Measurements from ENCODE around the gene LAMA4.

LAMA4 gene

DNA sequence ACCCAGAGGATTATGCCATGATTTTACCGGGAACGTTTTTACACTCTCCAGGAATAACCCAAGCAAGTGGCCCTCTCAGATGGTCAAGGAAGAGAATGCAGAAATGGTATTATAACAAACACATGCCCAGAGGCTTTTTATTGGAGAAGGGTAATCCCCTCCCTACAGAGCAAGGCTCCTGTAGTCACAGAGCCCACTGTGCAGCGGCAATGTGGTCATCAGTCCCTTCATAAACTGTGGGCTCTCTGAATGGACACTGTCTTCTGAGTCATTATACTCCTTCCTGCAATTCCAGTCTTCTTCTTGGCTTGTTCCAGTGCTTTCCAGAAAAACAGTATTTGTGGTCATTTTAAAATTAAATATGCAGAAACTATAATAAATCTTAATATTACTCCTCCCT, 74.7 kb downstream of the LAMA4 start:
- DNase-seq = no peak

DNA sequence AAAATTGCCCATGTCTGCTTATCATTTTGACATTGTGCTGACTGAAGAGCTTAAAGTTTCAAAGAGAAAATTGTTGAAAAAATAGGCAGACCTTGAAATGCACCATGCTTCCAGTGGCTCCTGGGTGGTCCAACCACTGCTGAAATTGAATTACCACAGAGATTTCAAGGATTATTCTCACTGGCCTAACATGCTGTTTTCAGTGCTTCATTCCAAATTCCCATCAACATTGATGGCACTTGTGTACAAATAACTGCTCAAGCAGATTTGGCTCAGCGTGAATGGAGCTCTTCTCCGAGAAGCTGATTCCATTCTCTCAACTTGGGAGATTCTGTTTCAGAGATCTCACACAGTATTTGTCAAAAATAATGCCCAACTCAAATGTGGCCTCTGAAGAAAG, 75.5 kb downstream of the LAMA4 start:
- no peak for DNase-seq

DNA sequence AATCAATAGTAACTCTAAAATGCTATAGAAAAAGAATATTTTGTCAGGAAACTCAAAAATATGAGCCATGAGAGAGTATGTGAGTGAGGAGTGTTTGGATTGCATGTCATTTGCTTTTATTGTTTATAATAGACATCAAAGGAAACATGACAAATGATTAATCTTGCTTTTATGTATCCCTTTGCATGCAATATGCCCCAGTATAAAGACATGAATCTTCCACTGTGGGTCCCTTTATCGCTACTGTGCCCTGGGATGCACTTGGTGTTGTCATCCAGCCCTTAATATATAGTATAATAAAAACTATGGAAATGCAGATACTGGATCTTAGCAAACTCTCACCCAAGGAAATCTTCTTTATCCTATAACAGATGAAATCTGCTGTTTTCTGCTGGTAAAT, 77.3 kb downstream of the LAMA4 start:
- no peak for DNase-seq

DNA sequence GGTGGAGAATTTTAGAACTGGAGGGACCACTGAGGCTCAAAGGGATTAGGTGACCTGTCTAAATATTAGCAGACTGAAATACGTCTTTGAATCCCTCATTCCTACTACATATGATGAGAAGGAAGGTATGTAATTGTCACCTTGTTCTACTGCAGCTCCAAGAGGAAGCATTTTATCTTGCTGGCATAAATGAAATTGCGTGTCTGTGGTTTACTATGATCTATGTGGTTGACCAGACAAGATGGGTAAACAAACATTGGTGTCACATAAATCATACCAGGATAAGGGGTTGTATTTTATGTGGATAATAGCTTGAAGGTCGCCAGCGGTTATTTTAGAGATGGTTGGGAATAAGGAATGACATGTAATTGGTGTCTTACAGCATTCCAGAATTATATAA, 78.2 kb downstream of the LAMA4 start:
- DNase-seq = no peak

DNA sequence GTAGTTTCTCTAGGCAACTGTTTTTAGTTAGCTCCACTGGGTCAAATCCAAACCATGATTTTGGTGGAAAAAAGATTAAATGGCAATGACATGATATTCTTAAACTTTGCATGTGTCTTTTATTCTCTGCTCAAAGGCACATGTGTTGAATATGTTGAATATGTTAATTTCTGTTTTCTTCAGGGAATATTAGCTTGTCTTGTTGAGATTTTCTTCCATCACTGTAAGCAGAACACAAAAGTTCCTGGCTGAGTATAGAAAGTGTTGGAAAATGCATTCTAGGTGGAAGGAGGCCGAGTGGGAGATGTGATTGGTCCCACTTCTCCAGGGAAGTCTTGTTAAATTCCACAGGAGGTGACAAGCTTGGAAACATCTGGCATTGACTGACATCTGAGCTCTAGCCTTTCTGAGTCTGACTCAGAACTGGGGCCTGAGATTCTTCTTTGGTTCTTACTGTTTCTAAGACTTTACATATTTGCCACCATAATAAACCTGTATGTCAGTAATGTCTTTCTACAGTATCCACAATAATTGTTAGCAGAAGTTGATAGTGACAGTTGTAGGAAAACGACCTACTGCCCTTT, 81.1 kb downstream of the LAMA4 start:
- no peak for DNase-seq

DNA sequence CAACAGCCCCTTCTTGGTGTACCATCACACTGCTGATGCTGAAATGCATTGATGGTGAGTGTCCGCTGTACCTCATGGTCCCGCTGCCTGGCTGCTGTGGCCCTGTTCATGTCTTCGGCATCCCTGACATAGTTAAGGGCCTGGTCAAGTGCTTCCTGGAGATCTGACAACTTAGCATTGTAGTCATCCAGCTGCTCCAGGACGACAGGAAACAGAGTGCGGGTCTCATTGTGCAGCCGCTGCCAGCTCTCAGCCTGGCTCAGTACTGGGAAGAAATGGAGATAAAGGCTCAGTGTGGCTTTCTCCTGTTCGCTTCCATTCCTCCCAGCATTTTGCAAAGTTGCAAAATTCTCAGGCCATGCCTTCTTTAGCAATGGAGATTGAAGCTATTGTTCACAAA, 81.8 kb downstream of the LAMA4 start:
- DNase-seq = no peak

DNA sequence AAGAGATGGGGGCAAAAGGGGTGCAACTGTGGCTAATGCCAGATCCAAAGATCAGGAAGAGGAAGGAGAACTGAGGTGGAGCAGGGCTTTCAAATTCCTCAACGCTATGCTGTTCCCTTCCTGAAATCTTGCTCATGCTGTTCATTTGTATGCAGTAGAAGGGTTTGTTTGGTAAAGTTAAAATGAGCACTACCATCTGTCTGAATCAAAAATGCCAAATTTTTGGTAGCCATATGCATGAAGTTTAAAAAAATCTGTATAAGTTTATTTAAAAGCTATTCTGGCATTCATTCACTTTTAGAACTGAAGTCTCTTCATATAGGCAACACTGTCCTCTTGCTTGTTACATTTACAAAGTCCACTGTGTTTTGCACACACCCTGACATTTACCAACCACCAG, 84.8 kb downstream of the LAMA4 start:
- no peak for DNase-seq

DNA sequence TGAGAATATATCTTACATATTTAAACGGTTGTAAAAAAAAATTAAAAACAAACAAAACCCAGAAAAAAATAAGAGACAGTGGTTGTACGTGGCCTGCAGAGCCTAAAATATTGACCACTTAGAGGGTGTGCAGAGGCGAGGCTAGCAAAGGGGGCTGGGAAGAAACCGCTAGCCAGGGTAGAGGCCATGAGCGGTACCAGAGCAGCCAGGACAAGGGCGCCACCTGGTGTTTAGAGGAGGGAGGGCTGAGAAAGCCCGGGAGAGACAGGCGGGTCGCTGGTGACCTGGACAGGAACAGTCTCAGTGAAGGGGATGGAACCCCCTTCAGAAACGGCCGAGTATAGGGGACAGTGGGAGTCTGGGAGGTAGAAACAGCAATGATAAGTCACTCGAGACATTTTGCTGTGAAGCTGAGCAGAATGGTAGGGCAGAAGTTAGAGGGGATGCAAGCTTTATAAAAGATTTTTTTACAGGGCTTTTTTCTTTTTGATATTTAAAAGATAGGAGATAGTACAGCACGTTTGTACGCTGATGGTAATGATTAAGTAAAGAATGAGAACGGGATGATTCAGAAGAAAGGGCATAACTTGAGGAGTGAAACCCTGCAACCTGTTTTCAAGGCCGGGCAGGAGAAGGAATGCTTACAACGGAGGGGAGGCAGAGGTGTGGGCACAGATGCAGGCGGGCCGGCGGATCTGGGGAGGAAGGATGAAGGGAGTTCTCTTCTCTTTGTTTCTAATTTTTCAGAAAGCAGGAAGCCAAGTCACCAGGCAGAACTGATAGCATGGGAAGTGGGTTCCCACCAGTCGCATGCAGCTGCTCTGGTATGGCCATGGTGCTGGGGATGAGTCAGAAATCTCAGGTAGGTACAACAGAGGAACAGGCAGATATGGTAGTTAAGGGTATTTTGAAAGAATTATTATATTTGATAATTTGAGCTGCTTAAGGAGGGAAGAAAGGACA, 90.8 kb downstream of the LAMA4 start:
- no peak for DNase-seq

DNA sequence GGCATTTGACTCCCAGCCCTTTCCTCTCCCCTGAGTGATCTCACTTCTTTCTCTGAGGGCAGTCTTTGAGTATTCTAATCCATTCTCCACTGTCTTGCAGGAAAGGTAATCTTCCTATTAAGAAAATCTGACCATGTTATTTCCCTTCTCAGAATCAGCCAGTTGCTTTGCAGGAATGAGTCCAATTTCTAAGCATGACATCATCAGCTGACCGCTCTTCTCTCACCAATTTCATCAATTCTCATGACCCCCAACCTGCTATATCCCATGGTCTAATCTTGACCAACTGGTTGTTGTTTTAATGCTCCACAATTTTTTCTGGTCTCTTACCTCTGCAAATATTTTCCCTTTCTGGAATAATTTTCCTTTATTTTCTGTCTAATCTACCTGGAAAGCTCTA, 93.6 kb downstream of the LAMA4 start:
- DNase-seq = no peak

DNA sequence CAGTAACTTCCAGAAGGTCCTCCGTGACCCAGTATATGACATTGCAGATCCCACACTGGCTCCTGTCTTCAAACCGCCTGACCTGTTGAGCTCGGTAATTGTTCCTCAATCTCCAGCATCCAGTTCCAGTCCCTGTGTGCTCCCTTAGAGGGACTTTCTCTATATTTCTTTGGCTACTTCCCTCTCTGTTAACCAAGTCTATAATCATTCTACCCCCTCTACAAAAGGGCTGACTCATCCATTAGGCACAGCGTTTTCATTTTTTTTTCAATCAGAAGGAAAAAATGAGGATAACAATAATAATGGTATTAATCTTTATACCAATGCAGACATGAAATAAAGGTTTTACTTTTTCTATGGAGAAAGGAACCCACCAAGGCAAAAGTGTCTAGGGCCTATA, 97.7 kb downstream of the LAMA4 start:
- no peak for DNase-seq

DNA sequence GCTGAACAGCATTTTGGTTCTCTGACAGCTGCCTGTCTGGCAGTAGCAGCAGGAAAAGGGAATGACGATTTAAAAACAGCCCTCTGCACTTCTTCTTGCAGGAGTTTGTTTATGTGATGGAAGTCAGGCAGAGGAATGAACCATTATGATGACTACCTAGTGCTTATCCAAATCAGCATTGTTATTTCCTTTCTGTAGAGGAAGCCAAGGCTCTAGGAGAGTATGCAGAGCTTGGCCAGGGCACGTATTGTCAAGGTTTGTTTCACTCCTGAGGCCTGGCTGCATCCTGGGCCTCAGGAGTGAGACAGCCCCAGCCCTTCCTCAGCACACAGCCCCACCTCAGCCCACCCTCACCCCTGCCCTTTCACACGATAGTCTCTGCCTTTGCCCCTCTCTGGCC, 98.5 kb downstream of the LAMA4 start:
- DNase-seq = no peak

DNA sequence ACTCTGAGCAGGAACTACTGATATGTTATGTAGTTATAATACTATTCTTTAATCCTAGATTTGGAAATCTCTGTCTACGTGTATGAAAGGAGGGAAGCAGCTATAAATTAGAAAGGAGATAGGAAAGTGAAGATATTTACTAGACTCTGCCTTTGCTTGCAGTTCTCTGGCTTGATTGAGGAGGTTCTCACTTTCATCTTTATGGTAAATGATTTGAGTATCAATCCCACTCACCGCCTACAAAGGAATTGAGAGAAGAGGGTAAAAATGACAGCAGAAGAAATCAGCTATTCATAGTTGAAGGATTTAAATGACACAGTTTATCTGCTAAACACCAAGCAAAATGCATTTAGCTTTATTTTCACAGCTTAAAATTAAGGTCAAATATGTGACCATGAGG, 99.7 kb downstream of the LAMA4 start:
- no peak for DNase-seq

DNA sequence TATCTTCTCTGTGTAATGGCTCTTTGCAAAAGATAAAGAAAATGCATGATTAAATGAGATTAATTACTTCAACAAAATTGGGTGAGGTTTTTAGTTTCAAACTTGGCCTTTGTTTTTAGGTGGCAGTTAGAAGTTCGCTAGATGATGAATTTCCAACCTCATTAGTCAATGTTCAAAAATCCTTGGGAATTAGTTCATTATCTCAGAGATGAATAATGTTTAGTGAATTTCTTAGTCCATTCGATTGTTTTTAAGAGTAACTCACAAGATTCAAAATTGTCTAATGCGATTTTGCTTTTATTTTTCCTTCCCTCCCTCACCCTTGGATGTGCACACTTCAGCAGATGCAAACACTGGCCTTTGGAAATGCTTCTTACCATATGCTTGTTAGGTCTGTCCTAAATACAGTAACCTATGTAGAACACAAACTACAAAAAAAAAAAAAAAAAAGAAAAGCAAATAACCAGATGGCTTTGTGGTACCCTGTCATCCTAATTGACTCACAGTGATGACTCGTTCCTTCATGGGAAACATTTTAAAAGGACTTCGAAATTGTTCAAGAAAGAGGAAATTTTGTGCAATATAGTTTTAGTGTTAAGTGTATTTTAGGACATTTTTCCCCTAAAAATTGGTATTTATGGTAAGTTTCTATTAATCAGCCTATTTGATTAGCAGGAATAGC, 100.3 kb downstream of the LAMA4 start:
- no peak for DNase-seq

DNA sequence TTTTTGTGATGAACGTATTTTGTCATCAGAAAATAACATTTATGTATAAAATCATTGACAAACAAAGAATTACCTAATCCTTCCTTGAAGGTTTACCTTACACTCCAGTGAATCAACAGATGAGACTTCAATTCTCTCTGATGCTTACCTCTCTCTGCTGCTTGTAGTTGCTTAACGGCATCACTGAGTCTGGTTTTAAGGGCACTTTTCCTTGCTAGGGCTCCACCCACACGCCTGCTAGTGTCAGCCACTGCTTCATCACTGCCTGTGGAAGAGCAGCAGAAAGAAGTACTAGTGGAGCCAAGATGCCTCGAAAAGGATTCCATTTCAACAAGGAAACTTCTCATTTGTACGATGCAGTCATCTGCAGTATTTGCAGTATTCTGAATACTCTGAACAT, 104.0 kb downstream of the LAMA4 start:
- DNase-seq = no peak

DNA sequence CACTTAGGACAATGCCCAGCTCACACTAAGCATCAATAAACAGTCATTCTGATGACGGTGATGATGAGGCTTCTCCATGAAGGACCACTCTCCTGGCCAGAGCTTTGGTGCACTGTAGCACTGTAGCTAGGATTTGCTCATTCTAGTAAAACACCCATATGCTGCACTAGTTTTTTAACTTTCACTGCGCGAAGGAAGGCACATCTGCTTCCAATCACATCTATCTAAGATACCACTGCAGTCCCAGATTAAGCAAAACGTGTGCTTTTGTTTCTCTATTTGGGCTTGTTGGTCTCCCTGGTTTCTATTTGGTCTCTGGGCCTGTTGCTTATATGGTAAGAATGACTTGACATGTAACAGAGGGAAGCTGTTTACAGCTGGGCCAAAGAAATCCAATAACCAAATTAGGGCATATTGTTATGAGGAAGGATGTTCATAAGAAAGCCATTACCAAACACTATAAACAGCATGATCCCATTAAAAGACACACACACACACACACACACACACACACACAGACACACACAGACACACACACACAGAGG, 104.6 kb downstream of the LAMA4 start:
- no peak for DNase-seq

DNA sequence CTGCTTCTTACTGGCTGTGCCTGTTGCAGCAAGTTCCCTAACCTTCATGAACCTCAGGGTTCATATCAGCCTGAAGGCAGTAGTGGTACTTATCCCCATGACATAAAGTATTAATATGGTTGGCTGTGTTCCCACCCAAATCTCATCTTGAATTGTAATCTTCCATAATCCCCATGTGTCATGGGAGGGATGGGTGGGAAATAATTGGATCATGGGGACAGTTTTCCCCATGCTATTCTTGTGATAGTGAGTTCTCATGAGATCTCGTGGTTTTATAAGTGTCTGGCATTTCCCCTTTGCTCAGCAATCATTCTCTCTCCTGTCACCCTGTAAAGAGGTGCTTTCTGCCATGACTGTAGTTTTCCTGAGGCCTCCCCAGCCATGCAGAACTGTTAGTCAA, 105.1 kb downstream of the LAMA4 start:
- no peak for DNase-seq

DNA sequence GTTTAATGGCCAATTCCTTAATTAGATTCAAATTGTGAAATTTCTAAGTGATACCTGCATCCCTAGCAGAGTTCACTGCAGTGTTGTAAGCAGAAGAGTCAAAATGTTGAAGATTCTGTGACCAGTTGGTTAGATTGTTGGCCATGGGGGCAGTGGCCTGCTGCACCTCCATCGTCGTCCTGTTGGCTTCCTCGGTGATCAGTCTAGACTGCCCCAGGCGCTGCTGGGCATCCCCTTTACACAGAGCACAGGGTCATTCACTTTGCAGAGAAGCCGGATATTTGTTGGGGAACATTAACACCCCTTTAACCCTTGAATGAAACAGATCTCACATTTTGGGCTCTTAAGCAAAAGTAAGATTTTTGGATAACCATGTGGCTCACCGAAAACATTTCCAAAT, 106.3 kb downstream of the LAMA4 start:
- DNase-seq = no peak

DNA sequence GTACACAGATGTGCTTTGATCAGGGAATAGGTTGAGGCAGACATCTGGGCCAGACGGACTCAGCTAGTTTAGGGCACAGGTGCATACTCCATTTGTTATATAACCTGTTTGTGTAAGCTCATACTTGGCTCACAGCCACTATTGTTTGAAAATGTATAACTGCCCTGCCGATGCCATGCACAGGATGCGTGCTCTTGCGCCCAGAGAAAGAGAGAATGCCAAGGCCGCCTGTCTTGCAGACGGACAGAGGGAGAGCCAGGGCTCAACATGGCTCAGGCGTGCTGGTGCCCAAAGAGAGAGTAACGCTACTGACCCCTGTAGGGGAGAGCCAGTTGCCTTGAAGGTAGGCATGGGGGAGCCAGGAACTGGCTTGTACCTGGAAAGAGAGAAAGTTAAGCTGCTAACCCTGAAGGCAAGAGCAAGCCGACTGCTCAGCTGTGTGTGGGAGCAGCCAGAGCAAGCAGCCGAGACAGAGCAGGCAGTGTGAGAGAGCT, 109.2 kb downstream of the LAMA4 start:
- no peak for DNase-seq

DNA sequence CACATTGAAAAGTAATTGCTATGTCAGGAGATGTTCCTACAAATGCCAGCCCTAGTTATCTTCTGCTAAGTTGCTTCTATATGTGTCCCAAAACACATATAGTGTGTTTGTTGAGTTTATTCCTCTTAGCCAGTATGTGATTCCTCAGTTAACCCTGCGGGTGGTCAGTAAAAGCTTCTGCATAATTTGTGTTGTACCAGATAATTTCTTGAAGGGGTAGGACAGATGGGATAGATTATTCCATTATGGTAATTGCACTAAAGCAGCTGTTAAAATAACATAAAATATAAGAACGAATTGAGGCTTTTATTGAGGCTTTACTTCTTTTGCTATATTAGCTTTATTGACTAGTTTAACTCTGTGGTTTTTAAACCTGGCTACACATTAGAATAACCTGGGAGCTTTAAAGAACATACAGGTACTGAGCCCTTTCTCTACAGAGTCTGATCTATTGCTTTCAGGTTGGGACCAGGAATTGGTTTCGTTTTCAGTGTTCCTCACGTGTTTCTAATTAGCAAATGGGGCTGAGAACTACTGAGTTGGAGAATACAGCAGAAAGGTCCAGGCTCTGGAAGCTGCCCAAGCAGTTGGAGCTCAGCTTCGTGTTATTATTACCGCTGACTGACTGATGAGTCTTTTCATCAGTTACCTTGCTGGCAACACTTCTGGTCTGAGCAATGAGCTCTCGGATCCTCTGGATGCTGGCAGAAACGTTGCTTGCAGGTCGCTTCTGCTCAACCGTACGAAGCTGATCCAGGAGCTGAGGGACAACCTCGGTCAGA, 110.0 kb downstream of the LAMA4 start:
- no peak for DNase-seq

DNA sequence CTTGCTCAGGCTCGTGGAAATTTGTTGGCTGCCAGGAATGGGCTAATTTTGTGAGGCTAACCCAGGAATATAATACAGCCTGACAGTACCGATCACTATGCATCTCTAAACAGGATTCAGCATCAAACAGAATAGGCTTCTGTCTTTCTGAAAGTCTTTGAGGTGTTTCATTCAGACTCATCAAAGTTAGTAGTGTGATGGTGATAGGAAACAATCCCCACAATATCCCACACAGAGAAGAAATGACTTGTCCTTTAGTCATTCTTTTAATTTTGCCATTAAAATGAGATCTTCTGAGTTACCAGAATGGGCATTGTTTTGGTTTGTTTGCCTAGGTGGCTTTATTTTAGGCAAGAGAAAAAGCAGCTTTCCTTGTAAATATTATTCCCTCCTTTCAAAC, 112.7 kb downstream of the LAMA4 start:
- DNase-seq = no peak

DNA sequence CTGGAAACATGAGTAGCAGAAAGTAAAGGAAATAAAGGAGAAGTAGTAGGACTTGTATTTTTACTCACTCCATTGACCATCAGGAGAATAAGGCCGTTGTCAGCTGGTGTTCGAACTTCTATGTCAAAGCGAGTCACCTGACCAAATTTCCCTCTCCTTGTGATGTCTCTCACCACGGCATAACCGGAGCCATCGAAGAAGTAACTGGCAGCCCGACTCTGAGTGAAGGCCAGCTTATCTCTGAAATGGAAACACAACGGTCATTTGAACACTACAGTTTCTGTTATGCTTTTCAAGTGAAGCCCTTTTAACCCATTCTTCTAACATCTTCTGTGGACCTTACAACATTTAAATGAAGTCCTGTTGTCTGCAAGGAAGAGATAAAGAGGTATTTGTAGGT, 115.3 kb downstream of the LAMA4 start:
- no peak for DNase-seq

DNA sequence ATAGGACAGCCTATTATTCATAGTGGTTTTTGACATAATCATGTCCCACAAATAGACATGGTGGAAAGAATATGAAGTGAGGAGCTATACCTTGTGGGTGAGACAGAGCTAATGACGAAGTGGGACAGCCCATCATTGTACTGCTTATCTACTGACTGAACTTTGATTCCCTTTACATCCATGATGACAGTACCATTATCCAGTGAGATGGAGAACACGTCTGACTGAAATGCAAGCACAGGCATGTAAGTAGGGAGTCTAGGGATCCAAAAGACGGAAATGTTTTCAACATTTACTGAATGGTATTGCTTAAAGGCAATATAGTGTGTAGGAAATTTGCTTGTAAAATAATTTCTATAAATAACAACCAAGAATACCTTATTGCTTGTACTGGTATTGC, 123.5 kb downstream of the LAMA4 start:
- no peak for DNase-seq

DNA sequence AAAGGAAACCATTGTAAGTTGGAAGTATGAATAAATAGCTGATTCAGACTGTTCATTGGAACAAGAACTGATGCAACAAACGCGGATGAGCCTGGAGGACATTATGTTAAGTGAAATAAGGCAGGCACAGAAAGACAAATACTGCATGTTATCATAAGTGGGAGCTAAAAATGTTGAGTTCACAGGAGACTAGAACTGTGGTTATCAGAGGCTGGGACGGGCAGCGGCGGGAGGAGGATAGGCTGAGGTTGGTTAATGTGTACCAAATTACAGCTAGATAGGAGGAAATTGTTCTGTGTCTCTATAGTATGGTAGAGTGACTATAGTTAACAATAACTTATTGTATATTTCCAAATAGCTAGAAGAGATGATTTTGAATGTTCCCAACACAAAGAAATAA, 126.2 kb downstream of the LAMA4 start:
- DNase-seq = no peak
